PC-9 (cell line): ENCODE results near the gene IZUMO1. TPM values are rescaled to one million over a fixed set of nuclear protein-coding genes. Genes with fewer than 3 reads are reported as not detected.

ENCODE experiments used
- BruUV-seq: library from RNA; stranded (reverse); fragments of 400-500 nt; replicated peaks from 2 replicates; lab custom pipeline; 2021; lab: Mats Ljungman, UMichigan
- CTCF ChIA-PET: fragments of 300-600 bp; sonication (Branson Sonifier 250); formaldehyde crosslinking; loops from one replicate; lab custom pipeline; 2022; ENCODE audit warnings: antibody characterized with exemption; lab: Charles Lee
- POLR2A ChIA-PET: fragments of 300-600 bp; sonication (Branson Sonifier 250); formaldehyde crosslinking; loops from one replicate; lab custom pipeline; 2022; ENCODE audit warnings: antibody characterized with exemption; ENCODE audit not compliant: unreplicated experiment; lab: Charles Lee
- DNase-seq, 2 experiments: peaks; one replicate each; pipeline versions ENCODE4 v3.0.0 to v3.0.0-alpha.2; 2015 to 2022; ENCODE audit warnings: mixed read lengths in 1 of 2
- H2AFZ ChIP-seq: fragments of 200-600 bp; sonication (generic); 2 replicates; pipeline ENCODE4 v1.8.1; 2017; ENCODE audit warnings: antibody characterized with exemption
- H3F3A ChIP-seq: fragments of 200-600 bp; sonication (generic); 2 replicates; pipeline ENCODE4 v1.8.1; 2017; ENCODE audit warnings: antibody characterized with exemption, mild to moderate bottlenecking, low read depth; ENCODE audit not compliant: insufficient read depth
- H3K27ac ChIP-seq: fragments of 200-600 bp; sonication (generic); 2 replicates; pipeline ENCODE4 v1.6.1; 2016; ENCODE audit warnings: mixed run types
- H3K27me3 ChIP-seq: fragments of 200-600 bp; sonication (generic); 2 replicates; pipeline ENCODE4 v1.6.1; 2016; ENCODE audit warnings: low read depth, mixed run types; ENCODE audit not compliant: insufficient read depth
- H3K36me3 ChIP-seq: fragments of 200-600 bp; sonication (generic); 2 replicates; pipeline ENCODE4 v1.6.1; 2016; ENCODE audit warnings: low read depth, mixed run types
- H3K4me1 ChIP-seq: fragments of 200-600 bp; sonication (generic); replicated peaks from 2 replicates; pipeline ENCODE4 v1.6.1; 2016; ENCODE audit warnings: mixed run types; ENCODE audit not compliant: insufficient read depth
- H3K4me2 ChIP-seq: fragments of 200-600 bp; sonication (generic); 2 replicates; pipeline ENCODE4 v1.6.1; 2017; ENCODE audit warnings: mixed run types
- H3K4me3 ChIP-seq: fragments of 200-600 bp; sonication (generic); 2 replicates; pipeline ENCODE4 v1.6.1; 2016; ENCODE audit warnings: mixed run types
- H3K79me2 ChIP-seq: fragments of 200-600 bp; sonication (generic); 2 replicates; pipeline ENCODE4 v1.6.1; 2017; ENCODE audit warnings: low read depth, mixed run types
- H3K9me2 ChIP-seq: fragments of 200-600 bp; sonication (generic); 2 replicates; pipeline ENCODE4 v1.8.1; 2017; ENCODE audit warnings: mild to moderate bottlenecking; ENCODE audit not compliant: insufficient read depth
- H3K9me3 ChIP-seq: fragments of 200-600 bp; sonication (generic); 2 replicates; pipeline ENCODE4 v1.8.1; 2016; ENCODE audit warnings: low read depth; ENCODE audit not compliant: insufficient read depth
- H4K20me1 ChIP-seq: fragments of 200-600 bp; sonication (generic); 2 replicates; pipeline ENCODE4 v1.8.1; 2017; ENCODE audit not compliant: insufficient read depth
- CTCF ChIP-seq: fragments of 200-600 bp; sonication (generic); conservative IDR thresholded peaks from 2 replicates; pipeline ENCODE4 v1.6.1; 2017; ENCODE audit warnings: mixed run types, antibody characterized with exemption, mild to moderate bottlenecking, moderate library complexity
- EZH2 ChIP-seq: fragments of 200-600 bp; sonication (generic); IDR thresholded peaks from 2 replicates; pipeline ENCODE4 v1.8.0; 2017; ENCODE audit warnings: antibody characterized with exemption, low read depth
- intact Hi-C: fragments of 100-400 bp; cut with micrococcal nuclease; formaldehyde crosslinking; loops from one replicate; pipeline ENCODE4 v1.10.0; 2022; ENCODE audit not compliant: unreplicated experiment
- total RNA-seq: library from RNA; stranded (reverse); gene quantifications from 2 replicates; pipeline ENCODE4 v1.2.3, GENCODE V29; 2021

IZUMO1 gene
- total RNA-seq, 1 experiment from 2014 or later = 2.2 TPM

GRCh38 chr19:48716562-48717291 lies 30.0 kb downstream of the IZUMO1 start:
- no TSS peak for BruUV-seq
- Histone ChIP-seq H3K4me2 (no peak overlapping the region), H2AFZ (no peak overlapping the region), H3K9me3 (no peaks in the 10 kb centered on the region), H3K79me2 (peaks cover 19% of the 10 kb centered on the region; the same call in 1 of the 2 replicates), H3K4me1 (peaks cover 19% of the 10 kb centered on the region), H3K27ac (no peak overlapping the region), H3K27me3 (no peaks in the 10 kb centered on the region), H3K4me3 (no peak overlapping the region), H3F3A (no peaks in the 10 kb centered on the region), H3K9me2 (no peaks in the 10 kb centered on the region), H3K36me3 (no peaks in the 10 kb centered on the region), H4K20me1 (no peaks in the 10 kb centered on the region)
- intact Hi-C loops = no loop called here
- TF ChIP-seq CTCF = no peak
- TF ChIP-seq EZH2 = no peak
- ChIA-PET POLR2A (no interaction called here), CTCF (no interaction called here)
- no peak for DNase-seq

GRCh38 chr19:48715681-48716171 lies 31.0 kb downstream of the IZUMO1 start:
- no peaks in the 10 kb centered on the region for H3K9me2 ChIP-seq
- no peaks in the 10 kb centered on the region for H3K9me3 ChIP-seq
- no peak overlapping the region for H3K4me3 ChIP-seq
- ChIA-PET POLR2A (interaction anchor here (0.5 to 0.6 kb wide), 2 partner anchors 9 to 43 kb away, joined by 3 read pairs; no protein-coding TSS in a partner anchor), CTCF (interaction anchor here (0.6 kb wide), 1 partner anchor 11 kb away, joined by 15 read pairs; no protein-coding TSS in a partner anchor)
- intact Hi-C loops = loop anchor here (2.0 kb wide), 3 partner anchors 19 to 69 kb away; partner anchors contain the start of gene CA11
- H3F3A ChIP-seq = no peaks in the 10 kb centered on the region
- H2AFZ ChIP-seq = no peak overlapping the region
- DNase-seq = no peak
- H3K36me3 ChIP-seq = no peaks in the 10 kb centered on the region
- H3K27me3 ChIP-seq = no peaks in the 10 kb centered on the region
- H3K4me1 ChIP-seq = peaks cover 19% of the 10 kb centered on the region
- peak overlapping the region; percentile 92; the same call in 1 of the 2 replicates for H3K4me2 ChIP-seq
- H3K27ac ChIP-seq = no peak overlapping the region
- no peak for TF ChIP-seq EZH2
- no peak for TF ChIP-seq CTCF
- BruUV-seq = no TSS peak
- H3K79me2 ChIP-seq = peaks cover 19% of the 10 kb centered on the region; the same call in 1 of the 2 replicates
- H4K20me1 ChIP-seq = no peaks in the 10 kb centered on the region

- Histone ChIP-seq H3K4me3 (peak overlapping the region; percentile 66), H3K27ac (peak overlapping the region; percentile 51), H3K27me3 (no peaks in the 10 kb centered on the region), H3K79me2 (peaks cover 19% of the 10 kb centered on the region; the same call in 1 of the 2 replicates), H3K9me2 (no peaks in the 10 kb centered on the region), H3K4me2 (peak overlapping the region; percentile 92), H3K36me3 (no peaks in the 10 kb centered on the region), H2AFZ (peak overlapping the region; percentile 85), H3F3A (no peaks in the 10 kb centered on the region), H3K9me3 (no peaks in the 10 kb centered on the region), H3K4me1 (peaks cover 19% of the 10 kb centered on the region), H4K20me1 (no peaks in the 10 kb centered on the region)
- no peak for DNase-seq
- TF ChIP-seq CTCF (no peak), EZH2 (no peak)
- TSS peak; percentile 34 for BruUV-seq
- ChIA-PET CTCF (interaction anchor here (0.6 to 1.0 kb wide), 3 partner anchors 11 to 24 kb away, joined by 4 to 15 read pairs (median 5); no protein-coding TSS in a partner anchor), POLR2A (interaction anchor here (0.5 to 0.7 kb wide), 6 partner anchors 10 to 532 kb away, joined by 3 to 8 read pairs (median 3); no protein-coding TSS in a partner anchor)
- intact Hi-C loops = loop anchor here (1.0 to 2.0 kb wide), 4 partner anchors 18 to 68 kb away; partner anchors contain the start of gene CA11
Observed at GRCh38 chr19:48714759-48715675, 31.7 kb downstream of the IZUMO1 start.
